HEK293 (cell line): ENCODE results near the gene LPP.

Experiments
- CTCF ChIA-PET: fragments of 350-600 bp; formaldehyde crosslinking; extraction: SDS; loops from one replicate; lab custom pipeline; 2021; ENCODE audit warnings: antibody characterized with exemption; lab: Yijun Ruan, JAX
- POLR2A ChIA-PET: fragments of 300-600 bp; formaldehyde crosslinking; extraction: SDS; loops from one replicate; lab custom pipeline; 2020; ENCODE audit warnings: antibody characterized with exemption, inconsistent platforms; lab: Yijun Ruan, JAX
- H3K27ac ChIP-seq: fragments of 200-500 bp; sonication (Bioruptor generic); 2 replicates; pipeline ENCODE4 v1.5.1; 2014; ENCODE audit warnings: low read depth, low read length, control low read depth, inconsistent platforms; ENCODE audit errors: extremely low read depth
- H3K36me3 ChIP-seq, 2 experiments: fragments of 200-500 bp in 1 of 2; sonication (Bioruptor generic) in 1 of 2; 1 replicate in 1 of 2; 2 replicates in 1 of 2; pipeline ENCODE4 v1.5.1; 2014 to 2017; ENCODE audit warnings: inconsistent platforms in 2 of 2, low read length in 2 of 2; ENCODE audit not compliant: control insufficient read depth in 2 of 2, insufficient read depth in 1 of 2
- H3K4me1 ChIP-seq: fragments of 200-500 bp; sonication (Bioruptor generic); 2 replicates; pipeline ENCODE4 v1.5.1; 2014; ENCODE audit warnings: mild to moderate bottlenecking, low read length, inconsistent platforms; ENCODE audit not compliant: control insufficient read depth, insufficient read depth
- H3K4me3 ChIP-seq: 2 replicates; pipeline ENCODE4 v1.5.1; 2011; ENCODE audit warnings: low read depth, mild to moderate bottlenecking, control low read depth, low read length, moderate library complexity
- H3K9me3 ChIP-seq: fragments of 200-500 bp; sonication (Bioruptor generic); 2 replicates; pipeline ENCODE4 v1.5.1; 2014; ENCODE audit warnings: low read depth, low read length, inconsistent platforms; ENCODE audit not compliant: control insufficient read depth, insufficient read depth
- FEZF1 ChIP-seq: fragments of 450-650 bp; formaldehyde crosslinking; IDR thresholded peaks from 2 replicates; pipeline ENCODE4 v1.5.1; 2016; ENCODE audit warnings: missing biosample characterization, missing genetic modification characterization
- IKZF3 ChIP-seq: fragments of 450-650 bp; IDR thresholded peaks from 2 replicates; pipeline ENCODE4 v1.5.0; 2018; ENCODE audit warnings: missing biosample characterization, mild to moderate bottlenecking, missing genetic modification characterization, moderate library complexity
- TRIM28 ChIP-seq: IDR thresholded peaks from 2 replicates; pipeline ENCODE4 v1.6.1; 2011; ENCODE audit warnings: low read length, control low read depth, borderline replicate concordance
- ZBTB8A ChIP-seq: fragments of 450-650 bp; formaldehyde crosslinking; IDR thresholded peaks from 2 replicates; pipeline ENCODE4 v1.5.1; 2016; ENCODE audit warnings: missing biosample characterization, missing genetic modification characterization
- ZFP3 ChIP-seq: fragments of 450-650 bp; formaldehyde crosslinking; IDR thresholded peaks from 2 replicates; pipeline ENCODE4 v1.5.1; 2016; ENCODE audit warnings: low read depth, missing biosample characterization, missing genetic modification characterization
- ZNF16 ChIP-seq: fragments of 450-650 bp; formaldehyde crosslinking; IDR thresholded peaks from 2 replicates; pipeline ENCODE4 v1.5.1; 2016; ENCODE audit warnings: low read depth, missing biosample characterization, missing genetic modification characterization
- ZNF26 ChIP-seq: fragments of 450-650 bp; formaldehyde crosslinking; IDR thresholded peaks from 2 replicates; pipeline ENCODE4 v1.5.1; 2016; ENCODE audit warnings: missing biosample characterization, missing genetic modification characterization
- ZNF37A ChIP-seq: fragments of 450-650 bp; IDR thresholded peaks from 2 replicates; pipeline ENCODE4 v1.5.1; 2018; ENCODE audit warnings: missing biosample characterization, missing genetic modification characterization
- ZNF473 ChIP-seq: fragments of 450-650 bp; formaldehyde crosslinking; IDR thresholded peaks from 2 replicates; pipeline ENCODE4 v1.5.1; 2017; ENCODE audit warnings: missing biosample characterization, missing genetic modification characterization
- ZNF510 ChIP-seq: fragments of 450-650 bp; formaldehyde crosslinking; IDR thresholded peaks from 2 replicates; pipeline ENCODE4 v1.5.1; 2018; ENCODE audit warnings: mild to moderate bottlenecking, missing genetic modification characterization, missing biosample characterization; ENCODE audit not compliant: insufficient replicate concordance
- ZNF548 ChIP-seq: fragments of 450-650 bp; formaldehyde crosslinking; IDR thresholded peaks from 2 replicates; pipeline ENCODE4 v1.5.1; 2016; ENCODE audit warnings: missing biosample characterization, missing genetic modification characterization
- ZNF580 ChIP-seq: fragments of 450-650 bp; formaldehyde crosslinking; IDR thresholded peaks from 2 replicates; pipeline ENCODE4 v1.5.1; 2016; ENCODE audit warnings: missing biosample characterization, missing genetic modification characterization
- ZNF624 ChIP-seq: fragments of 450-650 bp; formaldehyde crosslinking; IDR thresholded peaks from 2 replicates; pipeline ENCODE4 v1.5.1; 2017; ENCODE audit warnings: missing biosample characterization, missing genetic modification characterization
- ZNF747 ChIP-seq: fragments of 450-650 bp; formaldehyde crosslinking; IDR thresholded peaks from 2 replicates; pipeline ENCODE4 v1.5.1; 2016; ENCODE audit warnings: missing biosample characterization, missing genetic modification characterization
- ZNF76 ChIP-seq: fragments of 450-650 bp; formaldehyde crosslinking; IDR thresholded peaks from 2 replicates; pipeline ENCODE4; 2016; ENCODE audit warnings: low read depth, missing biosample characterization, missing genetic modification characterization, borderline replicate concordance
- ZNF843 ChIP-seq: fragments of 450-650 bp; formaldehyde crosslinking; IDR thresholded peaks from 2 replicates; pipeline ENCODE4 v1.5.1; 2016; ENCODE audit warnings: missing biosample characterization, missing genetic modification characterization
- TF ChIP-seq, protein P1 (sequence below): fragments of 450-650 bp; formaldehyde crosslinking; IDR thresholded peaks from 2 replicates; pipeline ENCODE4 v1.5.1; 2017; ENCODE audit warnings: missing biosample characterization, missing genetic modification characterization
- TF ChIP-seq, protein P2 (sequence below): fragments of 450-650 bp; formaldehyde crosslinking; IDR thresholded peaks from 2 replicates; pipeline ENCODE4 v1.5.0; 2017; ENCODE audit warnings: missing biosample characterization, missing genetic modification characterization, borderline replicate concordance
- TF ChIP-seq, protein P3 (sequence below): fragments of 450-650 bp; formaldehyde crosslinking; optimal IDR thresholded peaks from 2 replicates; pipeline ENCODE3; 2016; ENCODE audit warnings: missing biosample characterization, mild to moderate bottlenecking, missing genetic modification characterization

LPP gene

GRCh38 chr3:188465311-188465710 is 311.4 kb downstream of the LPP start (continued):
- TF ChIP-seq ZNF76 (tag by site-specific recombination) (no peak), ZNF473 (no peak), ZNF548 (tag by site-specific recombination) (no peak), ZNF37A (tag by site-specific recombination) (no peak)

DNA sequence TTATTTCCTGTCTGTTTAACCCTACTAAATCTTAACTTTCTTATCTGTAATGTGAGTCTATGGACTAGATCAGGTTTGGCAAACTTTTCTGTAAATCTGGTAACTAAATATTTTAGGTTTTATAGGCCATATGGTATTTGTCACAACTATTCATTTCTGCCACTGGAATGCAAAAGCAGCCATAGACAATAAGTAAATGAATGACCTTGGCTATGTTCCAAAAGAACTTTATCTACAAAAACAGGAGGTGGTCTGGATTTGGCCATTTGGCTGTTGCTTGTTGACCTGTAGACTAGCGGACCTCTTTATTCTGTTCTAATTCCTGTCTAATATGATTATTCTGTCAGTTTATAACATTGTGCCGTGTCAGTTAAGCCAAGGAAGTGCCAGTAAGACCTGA is 314.2 kb downstream of the LPP start:
- TF ChIP-seq ZNF473, result no peak
- TF ChIP-seq, protein P1, sequence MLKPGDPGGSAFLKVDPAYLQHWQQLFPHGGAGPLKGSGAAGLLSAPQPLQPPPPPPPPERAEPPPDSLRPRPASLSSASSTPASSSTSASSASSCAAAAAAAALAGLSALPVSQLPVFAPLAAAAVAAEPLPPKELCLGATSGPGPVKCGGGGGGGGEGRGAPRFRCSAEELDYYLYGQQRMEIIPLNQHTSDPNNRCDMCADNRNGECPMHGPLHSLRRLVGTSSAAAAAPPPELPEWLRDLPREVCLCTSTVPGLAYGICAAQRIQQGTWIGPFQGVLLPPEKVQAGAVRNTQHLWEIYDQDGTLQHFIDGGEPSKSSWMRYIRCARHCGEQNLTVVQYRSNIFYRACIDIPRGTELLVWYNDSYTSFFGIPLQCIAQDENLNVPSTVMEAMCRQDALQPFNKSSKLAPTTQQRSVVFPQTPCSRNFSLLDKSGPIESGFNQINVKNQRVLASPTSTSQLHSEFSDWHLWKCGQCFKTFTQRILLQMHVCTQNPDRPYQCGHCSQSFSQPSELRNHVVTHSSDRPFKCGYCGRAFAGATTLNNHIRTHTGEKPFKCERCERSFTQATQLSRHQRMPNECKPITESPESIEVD, result peak; percentile 88
- peak; percentile 72 for TF ChIP-seq FEZF1 (tag by site-specific recombination)
- TF ChIP-seq ZNF624 (tag by site-specific recombination), result no peak
- TF ChIP-seq ZNF843 (tag by site-specific recombination), result 0 out of 2 replicates have a peak, but pooled peaks have one; percentile 26
- TF ChIP-seq IKZF3 (tag by site-specific recombination), result no peak
- TF ChIP-seq, protein P2, sequence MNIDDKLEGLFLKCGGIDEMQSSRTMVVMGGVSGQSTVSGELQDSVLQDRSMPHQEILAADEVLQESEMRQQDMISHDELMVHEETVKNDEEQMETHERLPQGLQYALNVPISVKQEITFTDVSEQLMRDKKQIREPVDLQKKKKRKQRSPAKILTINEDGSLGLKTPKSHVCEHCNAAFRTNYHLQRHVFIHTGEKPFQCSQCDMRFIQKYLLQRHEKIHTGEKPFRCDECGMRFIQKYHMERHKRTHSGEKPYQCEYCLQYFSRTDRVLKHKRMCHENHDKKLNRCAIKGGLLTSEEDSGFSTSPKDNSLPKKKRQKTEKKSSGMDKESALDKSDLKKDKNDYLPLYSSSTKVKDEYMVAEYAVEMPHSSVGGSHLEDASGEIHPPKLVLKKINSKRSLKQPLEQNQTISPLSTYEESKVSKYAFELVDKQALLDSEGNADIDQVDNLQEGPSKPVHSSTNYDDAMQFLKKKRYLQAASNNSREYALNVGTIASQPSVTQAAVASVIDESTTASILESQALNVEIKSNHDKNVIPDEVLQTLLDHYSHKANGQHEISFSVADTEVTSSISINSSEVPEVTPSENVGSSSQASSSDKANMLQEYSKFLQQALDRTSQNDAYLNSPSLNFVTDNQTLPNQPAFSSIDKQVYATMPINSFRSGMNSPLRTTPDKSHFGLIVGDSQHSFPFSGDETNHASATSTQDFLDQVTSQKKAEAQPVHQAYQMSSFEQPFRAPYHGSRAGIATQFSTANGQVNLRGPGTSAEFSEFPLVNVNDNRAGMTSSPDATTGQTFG (tag by site-specific recombination), result no peak
- TF ChIP-seq ZBTB8A (tag by site-specific recombination), result no peak
- no peak for TF ChIP-seq ZNF16 (tag by site-specific recombination)
- no peak for TF ChIP-seq ZNF26
- TF ChIP-seq ZNF747 (tag by site-specific recombination), result no peak
- no peak for TF ChIP-seq ZNF580 (tag by site-specific recombination)
- TF ChIP-seq ZFP3 (tag by site-specific recombination), result no peak
- no peak for TF ChIP-seq ZNF510 (tag by site-specific recombination)
- TF ChIP-seq TRIM28, result 0 out of 2 replicates have a peak, but pooled peaks have one; percentile 22
- TF ChIP-seq, protein P3, sequence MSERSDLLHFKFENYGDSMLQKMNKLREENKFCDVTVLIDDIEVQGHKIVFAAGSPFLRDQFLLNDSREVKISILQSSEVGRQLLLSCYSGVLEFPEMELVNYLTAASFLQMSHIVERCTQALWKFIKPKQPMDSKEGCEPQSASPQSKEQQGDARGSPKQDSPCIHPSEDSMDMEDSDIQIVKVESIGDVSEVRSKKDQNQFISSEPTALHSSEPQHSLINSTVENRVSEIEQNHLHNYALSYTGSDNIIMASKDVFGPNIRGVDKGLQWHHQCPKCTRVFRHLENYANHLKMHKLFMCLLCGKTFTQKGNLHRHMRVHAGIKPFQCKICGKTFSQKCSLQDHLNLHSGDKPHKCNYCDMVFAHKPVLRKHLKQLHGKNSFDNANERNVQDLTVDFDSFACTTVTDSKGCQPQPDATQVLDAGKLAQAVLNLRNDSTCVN (tag by site-specific recombination), result no peak
- TF ChIP-seq, all 188 proteins: peak for 4
- H3K4me3 ChIP-seq, result no peak overlapping the region
- no peaks in the 10 kb centered on the region for H3K4me1 ChIP-seq
- H3K36me3 ChIP-seq, result no peaks in the 10 kb centered on the region
- ChIA-PET CTCF (no interaction called here), POLR2A (no interaction called here)
- H3K9me3 ChIP-seq, result no peaks in the 10 kb centered on the region
- no peak overlapping the region for H3K27ac ChIP-seq
